HEK293T (cell line): Measurements from ENCODE around the gene IQSEC1.

Source experiments
- BHLHE40 ChIP-seq: fragments of 450-650 bp; IDR thresholded peaks from 2 replicates; pipeline ENCODE4 v1.6.1; 2016; ENCODE audit warnings: mild to moderate bottlenecking, moderate library complexity, borderline replicate concordance
- CTBP1 ChIP-seq: fragments of 450-650 bp; IDR thresholded peaks from 2 replicates; pipeline ENCODE4 v1.6.1; 2016; ENCODE audit warnings: borderline replicate concordance
- FOXA1 ChIP-seq: fragments of 450-650 bp; IDR thresholded peaks from 2 replicates; pipeline ENCODE4 v1.6.1; 2016; ENCODE audit warnings: mild to moderate bottlenecking
- FOXK2 ChIP-seq: fragments of 450-650 bp; IDR thresholded peaks from 2 replicates; pipeline ENCODE4 v1.6.1; 2016; ENCODE audit warnings: mild to moderate bottlenecking
- FOXM1 ChIP-seq: fragments of 450-650 bp; IDR thresholded peaks from 2 replicates; pipeline ENCODE4 v1.6.1; 2017; ENCODE audit warnings: mild to moderate bottlenecking, borderline replicate concordance
- HDGF ChIP-seq: fragments of 450-650 bp; IDR thresholded peaks from 2 replicates; pipeline ENCODE4 v1.6.1; 2017; ENCODE audit warnings: antibody characterized with exemption, borderline replicate concordance
- L3MBTL2 ChIP-seq: fragments of 450-650 bp; conservative IDR thresholded peaks from 2 replicates; pipeline ENCODE4 v1.6.1; 2016; ENCODE audit warnings: mild to moderate bottlenecking
- LEF1 ChIP-seq: fragments of 450-650 bp; IDR thresholded peaks from 2 replicates; pipeline ENCODE4 v1.6.1; 2017; ENCODE audit warnings: mild to moderate bottlenecking, borderline replicate concordance
- NFRKB ChIP-seq: fragments of 450-650 bp; IDR thresholded peaks from 2 replicates; pipeline ENCODE4 v1.6.1; 2016; ENCODE audit warnings: mild to moderate bottlenecking, moderate library complexity
- SP1 ChIP-seq: fragments of 450-650 bp; IDR thresholded peaks from 2 replicates; pipeline ENCODE4 v1.6.1; 2017
- SUZ12 ChIP-seq: fragments of 450-650 bp; IDR thresholded peaks from 2 replicates; pipeline ENCODE4 v1.6.1; 2016; ENCODE audit warnings: mild to moderate bottlenecking
- TARDBP ChIP-seq: fragments of 450-650 bp; IDR thresholded peaks from 2 replicates; pipeline ENCODE4 v1.6.1; 2016
- ZNF384 ChIP-seq: fragments of 450-650 bp; IDR thresholded peaks from 2 replicates; pipeline ENCODE4 v1.6.1; 2016

DNA sequence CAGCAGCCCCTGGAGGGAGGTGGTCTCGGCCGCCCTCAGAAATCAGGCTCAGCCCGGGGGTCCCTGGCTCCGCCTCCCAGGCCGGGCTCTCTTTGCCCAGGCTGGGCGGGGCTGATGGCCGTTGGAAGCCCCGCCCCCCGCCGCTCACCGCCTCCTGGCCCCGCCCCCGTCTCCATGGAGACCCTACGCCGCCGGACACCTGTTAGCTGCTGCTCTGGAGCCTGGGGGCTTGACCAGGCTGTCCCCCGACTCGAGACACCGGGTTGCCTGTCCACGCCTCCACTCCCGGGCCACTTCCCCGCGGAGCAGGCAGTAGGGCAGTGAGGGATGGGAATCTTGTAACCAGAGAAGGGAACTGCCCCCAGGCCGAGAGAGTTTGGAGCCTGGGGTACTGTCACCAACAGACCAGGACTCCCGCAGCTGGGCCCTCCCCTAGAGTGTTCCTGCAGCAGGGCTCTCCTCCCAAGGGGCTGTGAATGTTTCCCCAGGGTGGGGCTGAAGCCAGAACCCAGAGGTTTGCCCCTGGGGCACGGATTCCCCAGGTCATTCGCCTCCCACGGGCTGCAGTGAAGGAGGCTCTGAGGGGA is 204.1 kb downstream of the IQSEC1 start:
- TF ChIP-seq SP1 = no peak
- no peak for TF ChIP-seq CTBP1
- TF ChIP-seq SUZ12 = no peak
- no peak for TF ChIP-seq FOXM1
- no peak for TF ChIP-seq NFRKB
- TF ChIP-seq LEF1 = no peak
- TF ChIP-seq FOXK2 = no peak
- TF ChIP-seq BHLHE40 = no peak
- TF ChIP-seq ZNF384 = no peak
- TF ChIP-seq HDGF = no peak
- no peak for TF ChIP-seq L3MBTL2
- TF ChIP-seq TARDBP = no peak
- TF ChIP-seq FOXA1 = no peak
